Left colon (tissue), 2 donors: ENCODE results near the gene PDGFA. TPM values are rescaled to one million over a fixed set of nuclear protein-coding genes. Genes with fewer than 3 reads are reported as not detected.
A peak's percentile ranks its signal among the peaks of the same experiment; 100 is the strongest.

Source experiments
- ATAC-seq: fragments of 200-7000 bp; cut with Tn5 transposase; one replicate; pipeline ENCODE4 v1.9.1; 2020; ENCODE audit warnings: mild to moderate bottlenecking, moderate library complexity
- DNase-seq, 2 donors: peaks; one replicate each; pipeline ENCODE4 v3.0.0-alpha.2; 2020
- intact Hi-C, 2 donors: fragments of 100-400 bp; cut with DNase I in 1 of 2; cut with micrococcal nuclease in 1 of 2; formaldehyde crosslinking; loops; one replicate each; pipeline versions ENCODE4 v1.11.2 to v1.14.0; 2022; cut with DNase I, micrococcal nuclease
- total RNA-seq, 2 donors: library from RNA; stranded (reverse); fragmentation: NEBNext Ultra II Directional; extraction: Animal tissue kit (Norgen Biotek cat#: 25700); gene quantifications; one replicate each; pipeline ENCODE4 v1.2.1, GENCODE V29; 2021
- donor health status: DM: no; HTN: no; CAD: no.
- donor health status: DM: yes; HTN: yes; CAD: no.

PDGFA gene
- total RNA-seq, 2 donors from 2014 or later, result 58.7 to 80.2 TPM

GRCh38 chr7:460374-461116, 59.1 kb downstream of the PDGFA start:
- intact Hi-C loops, result no loop called here
- no peak for DNase-seq
- ATAC-seq, result no peak

- DNase-seq (no peak), ATAC-seq (no peak)
- intact Hi-C loops, result no loop called here
Measured at GRCh38 chr7:459584-460373, 59.9 kb downstream of the PDGFA start.

GRCh38 chr7:458511-459245, 61.0 kb downstream of the PDGFA start:
- no peak for DNase-seq

GRCh38 chr7:457814-458510, 61.7 kb downstream of the PDGFA start:
- no peak for ATAC-seq

More at GRCh38 chr7:458511-459245, 61.0 kb downstream of the PDGFA start:
- intact Hi-C loops, result no loop called here
- no peak for ATAC-seq

GRCh38 chr7:455110-455928, 64.3 kb downstream of the PDGFA start:
- DNase-seq, result peak in 1 of 2 donors; percentile 48

More at GRCh38 chr7:457814-458510, 61.7 kb downstream of the PDGFA start:
- DNase-seq, result no peak
- intact Hi-C loops, result no loop called here

GRCh38 chr7:454356-455109, 65.1 kb downstream of the PDGFA start:
- intact Hi-C loops, result no loop called here
- DNase-seq (no peak), ATAC-seq (no peak)

More at GRCh38 chr7:455110-455928, 64.3 kb downstream of the PDGFA start:
- no peak for ATAC-seq
- intact Hi-C loops, result no loop called here

- intact Hi-C loops, result no loop called here
- ATAC-seq, result no peak
- DNase-seq, result no peak
Measured at GRCh38 chr7:453597-454306, 65.9 kb downstream of the PDGFA start.

- ATAC-seq, result no peak
- intact Hi-C loops, result no loop called here
- no peak for DNase-seq
Measured at GRCh38 chr7:452791-453455, 66.7 kb downstream of the PDGFA start.

- DNase-seq (no peak), ATAC-seq (peak; percentile 34)
- intact Hi-C loops, result no loop called here
Measured at GRCh38 chr7:452226-452751, 67.4 kb downstream of the PDGFA start.

- no peak for ATAC-seq
- intact Hi-C loops, result no loop called here
- no peak for DNase-seq
Measured at GRCh38 chr7:451255-452225, 68.1 kb downstream of the PDGFA start.

GRCh38 chr7:450741-451140, 68.9 kb downstream of the PDGFA start:
- intact Hi-C loops, result no loop called here
- DNase-seq, result no peak
- no peak for ATAC-seq

GRCh38 chr7:450036-450435, 69.6 kb downstream of the PDGFA start:
- ATAC-seq (no peak), DNase-seq (no peak)
- intact Hi-C loops, result no loop called here

- DNase-seq (no peak), ATAC-seq (no peak)
- intact Hi-C loops, result no loop called here
Measured at GRCh38 chr7:449324-450019, 70.2 kb downstream of the PDGFA start.

GRCh38 chr7:447523-447922, 72.1 kb downstream of the PDGFA start:
- no peak for ATAC-seq
- intact Hi-C loops, result no loop called here
- no peak for DNase-seq
